PC-9 (cell line): ENCODE measurements around the gene OR6C76. TPM values are rescaled to one million over a fixed set of nuclear protein-coding genes. Genes with fewer than 3 reads are reported as not detected.
"Not testable (repeated sequence)": the region's sequence is repeated elsewhere in the genome, so short reads cannot be mapped to it uniquely, and the experiment has no call there.

Experiments
- BruUV-seq: library from RNA; stranded (reverse); fragments of 400-500 nt; replicated peaks from 2 replicates; lab custom pipeline; 2021; lab: Mats Ljungman, UMichigan
- CTCF ChIA-PET: fragments of 300-600 bp; sonication (Branson Sonifier 250); formaldehyde crosslinking; loops from one replicate; lab custom pipeline; 2022; ENCODE audit warnings: antibody characterized with exemption; lab: Charles Lee
- POLR2A ChIA-PET: fragments of 300-600 bp; sonication (Branson Sonifier 250); formaldehyde crosslinking; loops from one replicate; lab custom pipeline; 2022; ENCODE audit warnings: antibody characterized with exemption; ENCODE audit not compliant: unreplicated experiment; lab: Charles Lee
- DNase-seq, 2 experiments: peaks; one replicate each; pipeline versions ENCODE4 v3.0.0 to v3.0.0-alpha.2; 2015 to 2022; ENCODE audit warnings: mixed read lengths in 1 of 2
- H2AFZ ChIP-seq: fragments of 200-600 bp; sonication (generic); 2 replicates; pipeline ENCODE4 v1.8.1; 2017; ENCODE audit warnings: antibody characterized with exemption
- H3F3A ChIP-seq: fragments of 200-600 bp; sonication (generic); 2 replicates; pipeline ENCODE4 v1.8.1; 2017; ENCODE audit warnings: antibody characterized with exemption, mild to moderate bottlenecking, low read depth; ENCODE audit not compliant: insufficient read depth
- H3K27ac ChIP-seq: fragments of 200-600 bp; sonication (generic); 2 replicates; pipeline ENCODE4 v1.6.1; 2016; ENCODE audit warnings: mixed run types
- H3K27me3 ChIP-seq: fragments of 200-600 bp; sonication (generic); 2 replicates; pipeline ENCODE4 v1.6.1; 2016; ENCODE audit warnings: low read depth, mixed run types; ENCODE audit not compliant: insufficient read depth
- H3K36me3 ChIP-seq: fragments of 200-600 bp; sonication (generic); 2 replicates; pipeline ENCODE4 v1.6.1; 2016; ENCODE audit warnings: low read depth, mixed run types
- H3K4me1 ChIP-seq: fragments of 200-600 bp; sonication (generic); replicated peaks from 2 replicates; pipeline ENCODE4 v1.6.1; 2016; ENCODE audit warnings: mixed run types; ENCODE audit not compliant: insufficient read depth
- H3K4me2 ChIP-seq: fragments of 200-600 bp; sonication (generic); 2 replicates; pipeline ENCODE4 v1.6.1; 2017; ENCODE audit warnings: mixed run types
- H3K4me3 ChIP-seq: fragments of 200-600 bp; sonication (generic); 2 replicates; pipeline ENCODE4 v1.6.1; 2016; ENCODE audit warnings: mixed run types
- H3K79me2 ChIP-seq: fragments of 200-600 bp; sonication (generic); 2 replicates; pipeline ENCODE4 v1.6.1; 2017; ENCODE audit warnings: low read depth, mixed run types
- H3K9me2 ChIP-seq: fragments of 200-600 bp; sonication (generic); 2 replicates; pipeline ENCODE4 v1.8.1; 2017; ENCODE audit warnings: mild to moderate bottlenecking; ENCODE audit not compliant: insufficient read depth
- H3K9me3 ChIP-seq: fragments of 200-600 bp; sonication (generic); 2 replicates; pipeline ENCODE4 v1.8.1; 2016; ENCODE audit warnings: low read depth; ENCODE audit not compliant: insufficient read depth
- H4K20me1 ChIP-seq: fragments of 200-600 bp; sonication (generic); 2 replicates; pipeline ENCODE4 v1.8.1; 2017; ENCODE audit not compliant: insufficient read depth
- EZH2 ChIP-seq: fragments of 200-600 bp; sonication (generic); IDR thresholded peaks from 2 replicates; pipeline ENCODE4 v1.8.0; 2017; ENCODE audit warnings: antibody characterized with exemption, low read depth
- intact Hi-C: fragments of 100-400 bp; cut with micrococcal nuclease; formaldehyde crosslinking; loops from one replicate; pipeline ENCODE4 v1.10.0; 2022; ENCODE audit not compliant: unreplicated experiment
- total RNA-seq: library from RNA; stranded (reverse); gene quantifications from 2 replicates; pipeline ENCODE4 v1.2.3, GENCODE V29; 2021
- TF ChIP-seq, protein P1 (sequence below): fragments of 200-600 bp; sonication (generic); conservative IDR thresholded peaks from 2 replicates; pipeline ENCODE4 v1.6.1; 2017; ENCODE audit warnings: mixed run types, antibody characterized with exemption, mild to moderate bottlenecking, moderate library complexity

The OR6C76 gene
- total RNA-seq, 1 experiment from 2014 or later, result not detected

DNA sequence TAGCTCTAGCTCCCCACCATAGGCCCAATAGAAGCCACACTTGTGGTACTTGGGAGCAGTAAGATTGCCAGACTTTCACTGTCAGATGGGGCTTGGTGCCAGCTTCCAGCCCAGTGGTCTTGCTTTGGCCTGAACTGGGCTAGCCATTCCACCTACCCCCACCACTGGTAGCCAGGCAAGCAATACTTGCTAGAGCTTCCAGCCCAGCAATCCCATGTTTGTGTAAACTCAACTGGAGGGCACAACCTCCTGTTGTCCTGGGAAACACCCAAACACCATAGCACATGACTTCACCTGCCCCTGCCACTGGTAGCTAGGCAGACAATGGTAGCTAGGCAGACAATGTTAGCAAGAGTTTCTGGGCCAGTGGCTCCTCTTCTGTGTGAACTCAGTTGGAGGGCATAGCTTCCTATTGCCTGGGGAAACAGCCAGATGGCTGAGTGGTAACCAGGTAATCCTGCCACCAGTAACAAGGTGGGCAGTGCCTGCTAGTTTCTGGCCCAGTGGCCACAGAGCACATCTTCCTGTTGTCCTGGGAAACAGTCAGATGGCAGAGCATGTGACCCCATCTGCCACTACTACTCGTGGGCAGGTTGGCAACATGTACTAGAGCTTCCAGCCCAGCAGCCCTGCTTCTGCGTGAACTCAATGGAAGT is 5.6 kb upstream of the OR6C76 start:
- Histone ChIP-seq H3K9me3 (no peaks in the 10 kb centered on the region), H3K36me3 (no peaks in the 10 kb centered on the region), H4K20me1 (no peaks in the 10 kb centered on the region), H3K4me1 (no peaks in the 10 kb centered on the region), H3K27ac (no peak overlapping the region), H3K4me2 (no peak overlapping the region), H3K27me3 (peaks cover 11% of the 10 kb centered on the region; the same call in 1 of the 2 replicates), H2AFZ (no peak overlapping the region), H3K4me3 (no peak overlapping the region), H3K9me2 (no peaks in the 10 kb centered on the region), H3F3A (no peaks in the 10 kb centered on the region), H3K79me2 (no peaks in the 10 kb centered on the region)
- POLR2A ChIA-PET, result no interaction called here
- no TSS peak for BruUV-seq
- DNase-seq, result no peak
- CTCF ChIA-PET, result no interaction called here
- intact Hi-C loops, result no loop called here
- TF ChIP-seq EZH2, result no peak
- TF ChIP-seq, protein P1, sequence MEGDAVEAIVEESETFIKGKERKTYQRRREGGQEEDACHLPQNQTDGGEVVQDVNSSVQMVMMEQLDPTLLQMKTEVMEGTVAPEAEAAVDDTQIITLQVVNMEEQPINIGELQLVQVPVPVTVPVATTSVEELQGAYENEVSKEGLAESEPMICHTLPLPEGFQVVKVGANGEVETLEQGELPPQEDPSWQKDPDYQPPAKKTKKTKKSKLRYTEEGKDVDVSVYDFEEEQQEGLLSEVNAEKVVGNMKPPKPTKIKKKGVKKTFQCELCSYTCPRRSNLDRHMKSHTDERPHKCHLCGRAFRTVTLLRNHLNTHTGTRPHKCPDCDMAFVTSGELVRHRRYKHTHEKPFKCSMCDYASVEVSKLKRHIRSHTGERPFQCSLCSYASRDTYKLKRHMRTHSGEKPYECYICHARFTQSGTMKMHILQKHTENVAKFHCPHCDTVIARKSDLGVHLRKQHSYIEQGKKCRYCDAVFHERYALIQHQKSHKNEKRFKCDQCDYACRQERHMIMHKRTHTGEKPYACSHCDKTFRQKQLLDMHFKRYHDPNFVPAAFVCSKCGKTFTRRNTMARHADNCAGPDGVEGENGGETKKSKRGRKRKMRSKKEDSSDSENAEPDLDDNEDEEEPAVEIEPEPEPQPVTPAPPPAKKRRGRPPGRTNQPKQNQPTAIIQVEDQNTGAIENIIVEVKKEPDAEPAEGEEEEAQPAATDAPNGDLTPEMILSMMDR, result no peak

- H3K27ac ChIP-seq, result no peak overlapping the region
- H3K4me3 ChIP-seq, result no peak overlapping the region
- POLR2A ChIA-PET, result no interaction called here
- H3K27me3 ChIP-seq, result no peaks in the 10 kb centered on the region
- no peak overlapping the region for H3K4me2 ChIP-seq
- no peaks in the 10 kb centered on the region for H4K20me1 ChIP-seq
- H3K9me3 ChIP-seq, result no peaks in the 10 kb centered on the region
- H2AFZ ChIP-seq, result no peak overlapping the region
- TF ChIP-seq EZH2, result no peak
- TF ChIP-seq, protein P1, result no peak
- no peak for DNase-seq
- CTCF ChIA-PET, result no interaction called here
- H3K36me3 ChIP-seq, result no peaks in the 10 kb centered on the region
- H3K79me2 ChIP-seq, result no peaks in the 10 kb centered on the region
- BruUV-seq, result no TSS peak
- H3F3A ChIP-seq, result no peaks in the 10 kb centered on the region
- H3K9me2 ChIP-seq, result no peaks in the 10 kb centered on the region
- H3K4me1 ChIP-seq, result no peaks in the 10 kb centered on the region
- intact Hi-C loops, result no loop called here
Observed at GRCh38 chr12:55428331-55429243, 2.5 kb downstream of the OR6C76 start.

GRCh38 chr12:55441233-55441632 is 15.2 kb downstream of the OR6C76 start:
- H2AFZ ChIP-seq, CTCF ChIA-PET, H4K20me1 ChIP-seq, H3K79me2 ChIP-seq, H3F3A ChIP-seq, BruUV-seq, H3K27me3 ChIP-seq, H3K9me3 ChIP-seq, H3K4me1 ChIP-seq, intact Hi-C loops, H3K4me2 ChIP-seq, H3K4me3 ChIP-seq, H3K9me2 ChIP-seq, POLR2A ChIA-PET, H3K36me3 ChIP-seq, H3K27ac ChIP-seq, DNase-seq: not testable (repeated sequence)
